SK-N-MC (cell line): ENCODE measurements around the gene FOXP1.

Experiments
- DNase-seq: peaks from one replicate; pipeline ENCODE4 v3.0.0-alpha.2; 2011; ENCODE audit warnings: low read depth, low spot score
- H3K27ac ChIP-seq: fragments of 200-600 bp; sonication (generic); 2 replicates; pipeline ENCODE4 v1.5.1; 2016; ENCODE audit warnings: mixed run types
- H3K36me3 ChIP-seq: fragments of 200-600 bp; sonication (generic); 2 replicates; pipeline ENCODE4 v1.6.1; 2017; ENCODE audit warnings: antibody characterized with exemption, low read length, mixed read lengths; ENCODE audit not compliant: insufficient read depth
- H3K4me3 ChIP-seq: fragments of 200-600 bp; sonication (generic); 2 replicates; pipeline ENCODE4 v1.5.1; 2016
- H3K9ac ChIP-seq: fragments of 200-600 bp; sonication (generic); 2 replicates; pipeline ENCODE4 v1.8.0; 2017; ENCODE audit warnings: mixed run types, mixed read lengths; ENCODE audit not compliant: insufficient read length
- H3K9me3 ChIP-seq: fragments of 200-600 bp; sonication (generic); 2 replicates; pipeline ENCODE4 v1.6.1; 2017; ENCODE audit warnings: low read depth, mild to moderate bottlenecking, antibody characterized with exemption, low read length, moderate library complexity, mixed read lengths
- EZH2 ChIP-seq: fragments of 200-600 bp; sonication (generic); IDR thresholded peaks from one replicate; pipeline ENCODE4 v1.6.1; 2017; ENCODE audit warnings: antibody characterized with exemption
- FOXP2 ChIP-seq: optimal IDR thresholded peaks from 2 replicates; pipeline ENCODE3; 2011; ENCODE audit warnings: mild to moderate bottlenecking, moderate library complexity; ENCODE audit not compliant: insufficient read depth; ENCODE audit errors: extremely low read length, control extremely low read depth
- POLR2AphosphoS5 ChIP-seq: IDR thresholded peaks from 2 replicates; pipeline ENCODE4 v1.6.1; 2012; ENCODE audit warnings: mild to moderate bottlenecking, low read depth, low read length, borderline replicate concordance

FOXP1 gene

DNA sequence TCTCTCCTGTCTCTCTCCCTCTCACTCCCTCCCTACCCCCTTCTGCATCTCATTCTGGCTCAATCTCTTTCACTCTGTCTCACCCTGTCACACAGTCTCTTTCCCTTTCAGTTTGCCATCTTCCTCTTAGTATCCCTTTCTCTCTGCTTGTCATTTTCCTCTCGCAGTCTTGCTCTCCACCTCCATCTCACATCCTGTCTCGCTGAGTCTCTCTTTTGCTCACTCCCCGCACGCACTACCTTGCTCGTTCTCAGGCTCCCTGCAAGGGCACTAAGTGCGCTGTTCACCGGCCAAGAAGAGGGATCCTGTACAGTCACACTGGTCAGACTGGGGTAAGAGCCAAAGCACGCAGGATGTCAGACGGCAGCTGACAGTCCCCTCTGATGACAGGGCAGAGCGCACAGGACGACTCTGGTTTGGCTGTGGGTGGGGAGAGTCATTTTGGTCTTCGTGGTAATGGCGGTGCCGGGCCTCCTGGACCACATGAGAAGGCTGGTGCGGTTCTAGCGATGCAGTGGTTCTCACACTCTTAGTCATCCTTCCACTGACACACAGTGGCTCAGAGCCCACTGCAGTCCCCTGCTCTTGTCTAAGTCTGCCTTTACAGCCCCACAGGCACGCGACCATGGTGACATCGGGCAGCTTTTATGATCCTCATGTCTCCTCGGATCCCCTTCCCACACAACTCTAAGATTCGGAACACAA, 356.8 kb downstream of the FOXP1 start:
- no peaks in the 10 kb centered on the region for H3K9me3 ChIP-seq
- H3K9ac ChIP-seq = no peak overlapping the region
- no peak for DNase-seq
- no peak overlapping the region for H3K27ac ChIP-seq
- TF ChIP-seq POLR2AphosphoS5 = no peak
- no peak for TF ChIP-seq FOXP2
- TF ChIP-seq EZH2 = no peak
- H3K36me3 ChIP-seq = no peaks in the 10 kb centered on the region
- no peak overlapping the region for H3K4me3 ChIP-seq

DNA sequence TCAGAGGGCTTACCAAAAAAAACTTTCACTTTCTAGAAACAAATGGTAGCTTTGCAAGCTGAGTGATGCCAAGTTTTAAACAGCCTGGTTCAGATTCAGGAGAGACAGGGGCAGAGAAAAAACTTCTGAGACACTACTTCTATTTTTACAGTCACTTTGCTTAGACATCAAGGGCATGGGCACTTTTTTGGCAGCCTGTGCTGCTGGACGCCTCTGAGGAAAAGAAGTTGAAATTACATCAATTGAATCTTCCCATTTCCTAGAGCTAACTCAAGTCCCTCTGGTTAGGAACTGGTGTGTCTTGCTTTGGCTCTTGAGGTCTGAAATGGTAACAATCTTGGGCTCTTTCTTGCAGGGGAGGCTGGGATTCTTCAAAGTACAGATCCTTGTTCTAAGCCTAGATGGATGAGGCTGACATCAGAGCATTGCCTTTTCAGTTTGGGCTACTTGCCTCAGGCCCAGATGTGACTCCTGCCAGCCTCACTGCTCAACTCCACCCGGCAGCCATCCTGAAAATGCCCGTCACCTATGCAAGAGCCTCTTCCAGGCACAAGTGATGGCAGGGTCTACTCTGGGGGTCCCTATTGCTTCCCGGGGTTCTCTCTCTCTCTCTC, 357.5 kb downstream of the FOXP1 start:
- Histone ChIP-seq H3K27ac (no peak overlapping the region), H3K4me3 (no peak overlapping the region)

DNA sequence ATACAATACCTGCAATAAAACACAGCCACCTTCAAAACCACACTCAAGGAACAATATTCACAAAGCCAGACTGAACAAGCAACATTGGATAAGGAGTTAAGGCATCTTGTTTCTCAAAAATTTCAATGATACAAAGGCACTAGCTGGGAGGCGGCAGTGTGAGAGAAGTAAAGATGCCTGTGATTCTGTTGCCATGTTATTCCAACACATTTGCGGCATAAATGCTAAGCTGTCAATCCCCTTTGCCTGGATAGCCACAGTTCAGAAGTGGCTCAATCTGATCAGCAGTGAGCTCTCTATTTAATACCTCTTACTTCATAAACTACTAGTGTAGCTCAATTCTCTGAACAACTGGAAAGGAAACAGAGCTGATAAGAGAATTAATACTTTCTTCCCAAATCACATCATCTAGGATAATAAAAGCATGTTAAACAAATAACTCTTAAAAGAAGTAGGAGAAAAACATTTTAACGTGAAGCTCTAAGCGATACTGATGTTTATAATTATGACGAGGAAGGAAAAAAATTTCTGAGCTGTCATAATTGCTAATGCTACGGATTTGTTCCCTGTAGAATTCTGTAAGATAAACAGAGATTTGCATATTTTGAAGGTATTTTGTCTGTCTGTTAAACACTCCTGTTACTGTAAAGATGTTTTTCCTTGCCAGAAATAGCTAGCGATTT, 358.4 kb downstream of the FOXP1 start:
- Histone ChIP-seq H3K9me3 (no peaks in the 10 kb centered on the region), H3K9ac (no peak overlapping the region), H3K4me3 (no peak overlapping the region), H3K27ac (peak overlapping the region; percentile 13; the same call in 1 of the 2 replicates), H3K36me3 (no peaks in the 10 kb centered on the region)
- no peak for DNase-seq
- TF ChIP-seq FOXP2 = no peak
- TF ChIP-seq EZH2 = no peak
- no peak for TF ChIP-seq POLR2AphosphoS5

More for the DNA sequence above, 357.5 kb downstream of the FOXP1 start:
- no peak for TF ChIP-seq EZH2
- no peak for TF ChIP-seq POLR2AphosphoS5
- TF ChIP-seq FOXP2 = no peak
- H3K9me3 ChIP-seq = no peaks in the 10 kb centered on the region
- H3K36me3 ChIP-seq = no peaks in the 10 kb centered on the region
- H3K9ac ChIP-seq = no peak overlapping the region
- DNase-seq = no peak

- H3K36me3 ChIP-seq = no peaks in the 10 kb centered on the region
- H3K9me3 ChIP-seq = no peaks in the 10 kb centered on the region
- no peak overlapping the region for H3K9ac ChIP-seq
- H3K27ac ChIP-seq = no peak overlapping the region
- no peak for TF ChIP-seq EZH2
- TF ChIP-seq FOXP2 = no peak
- no peak for TF ChIP-seq POLR2AphosphoS5
- no peak for DNase-seq
- no peak overlapping the region for H3K4me3 ChIP-seq
These were observed 363.5 kb downstream of the FOXP1 start for GRCh38 chr3:71219744-71220638.

- no peak for DNase-seq
- TF ChIP-seq EZH2 (no peak), FOXP2 (no peak), POLR2AphosphoS5 (no peak)
- Histone ChIP-seq H3K9ac (no peak overlapping the region), H3K9me3 (no peaks in the 10 kb centered on the region), H3K36me3 (no peaks in the 10 kb centered on the region), H3K4me3 (no peak overlapping the region), H3K27ac (no peak overlapping the region)
These were observed 365.0 kb downstream of the FOXP1 start for GRCh38 chr3:71218508-71218907.

DNA sequence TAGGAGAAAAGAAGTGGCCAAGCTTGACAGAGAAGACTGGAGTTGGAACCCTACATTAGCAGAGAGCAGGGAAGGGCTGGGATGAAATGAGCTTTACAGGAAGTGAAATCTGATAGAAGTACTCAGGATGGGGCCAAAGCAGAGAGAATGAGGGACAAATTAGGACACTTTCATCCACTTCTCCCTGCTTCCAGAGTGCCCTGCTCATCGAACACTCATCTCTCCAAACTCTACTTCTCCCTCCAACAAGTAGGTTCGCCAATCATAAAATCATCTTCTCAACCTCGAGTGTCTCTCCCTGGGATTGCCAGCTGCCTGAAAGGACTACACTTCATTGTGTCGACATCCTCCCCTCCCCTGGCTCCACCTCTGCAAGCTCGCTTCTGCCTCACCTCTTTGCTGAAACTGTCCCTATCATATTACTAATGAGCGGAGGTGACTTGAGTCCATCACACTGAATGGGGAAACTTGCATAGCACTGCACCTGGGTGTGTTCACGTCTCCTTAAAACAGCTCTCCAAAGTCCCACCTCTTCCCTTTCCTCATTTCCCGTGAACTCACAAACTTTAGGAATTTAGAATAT, 365.8 kb downstream of the FOXP1 start:
- TF ChIP-seq EZH2 = no peak
- TF ChIP-seq FOXP2 = no peak
- TF ChIP-seq POLR2AphosphoS5 = no peak
- DNase-seq = no peak
- Histone ChIP-seq H3K27ac (no peak overlapping the region), H3K4me3 (no peak overlapping the region), H3K9me3 (no peaks in the 10 kb centered on the region), H3K36me3 (no peaks in the 10 kb centered on the region), H3K9ac (no peak overlapping the region)

DNA sequence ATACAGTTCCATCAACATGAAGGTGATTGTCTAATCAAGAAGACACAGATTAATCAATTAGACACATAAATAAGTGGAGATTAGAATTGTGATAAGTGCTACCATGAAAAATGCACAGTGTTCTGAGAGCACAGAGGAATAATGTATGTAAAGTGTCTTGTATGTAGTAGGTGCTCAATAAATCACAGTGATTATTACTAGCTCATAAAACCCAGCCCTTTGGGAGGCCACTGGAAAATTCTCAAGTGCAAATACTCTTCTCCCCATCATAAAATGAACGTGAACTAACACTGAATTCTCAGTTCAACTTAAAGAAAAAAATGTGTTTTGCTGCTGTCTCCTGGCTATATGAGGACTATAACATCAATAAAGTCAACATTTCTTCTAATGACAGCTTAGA, 368.2 kb downstream of the FOXP1 start:
- Histone ChIP-seq H3K9me3 (no peaks in the 10 kb centered on the region), H3K9ac (no peak overlapping the region), H3K4me3 (no peak overlapping the region), H3K36me3 (no peaks in the 10 kb centered on the region), H3K27ac (no peak overlapping the region)
- TF ChIP-seq POLR2AphosphoS5 (no peak), FOXP2 (no peak), EZH2 (no peak)
- no peak for DNase-seq
